Psoas muscle (tissue), 8 donors: ENCODE results near the gene ZNF331. TPM values are rescaled to one million over a fixed set of nuclear protein-coding genes. Genes with fewer than 3 reads are reported as not detected.
"Not testable (repeated sequence)": the region's sequence is repeated elsewhere in the genome, so short reads cannot be mapped to it uniquely, and the experiment has no call there.

ENCODE experiments used
- ATAC-seq, 4 donors: fragments of 200-7000 bp; cut with Tn5 transposase; one replicate each; pipeline ENCODE4 v1.9.1; 2020; ENCODE audit warnings: moderate library complexity in 3 of 4, mild to moderate bottlenecking in 2 of 4
- DNase-seq, 2 donors: peaks; one replicate each; pipeline ENCODE4 v3.0.0-alpha.2; 2020
- H3K27ac ChIP-seq: fragments of 200-600 bp; one replicate; pipeline ENCODE4 v1.8.0; 2022
- H3K27me3 ChIP-seq, 3 donors: fragments of 200-600 bp in 1 of 3; one replicate each; pipeline versions ENCODE4 v1.6.1 to v1.8.0; 2013 to 2022; ENCODE audit warnings: low read length in 2 of 3, mild to moderate bottlenecking in 2 of 3, moderate library complexity in 1 of 3; ENCODE audit not compliant: insufficient read depth in 3 of 3
- H3K36me3 ChIP-seq, 2 donors: fragments of 200-600 bp in 1 of 2; one replicate each; pipeline versions ENCODE4 v1.6.1 to v1.8.0; 2013 to 2022; ENCODE audit warnings: low read depth in 1 of 2, mild to moderate bottlenecking in 1 of 2, moderate library complexity in 1 of 2; ENCODE audit not compliant: insufficient read depth in 1 of 2
- H3K4me1 ChIP-seq: fragments of 200-600 bp; one replicate; pipeline ENCODE4 v1.8.0; 2022
- H3K4me3 ChIP-seq: fragments of 200-600 bp; one replicate; pipeline ENCODE4 v1.8.0; 2022; ENCODE audit warnings: mild to moderate bottlenecking
- H3K9me3 ChIP-seq: fragments of 200-600 bp; one replicate; pipeline ENCODE4 v1.8.0; 2022
- WGBS, 3 donors: extraction: QIAGEN DNeasy Blood & Tissue Kit; methylation state at CpG; one replicate each; pipeline versions ENCODE4 v1.1.6 to v1.1.7; 2013; 5-methylcytosine and 5-hydroxymethylcytosine counted together
- intact Hi-C, 2 donors: fragments of 100-400 bp; cut with DNase I; formaldehyde crosslinking; loops; one replicate each; pipeline versions ENCODE4 v1.11.0 to v1.14.2; 2022
- polyA plus RNA-seq, 3 donors: library from polyadenylated mRNA; stranded (reverse); fragments of 200-250 nt; gene quantifications; one replicate each; pipeline ENCODE4 v1.2.3, GENCODE V29; 2013
- total RNA-seq, 4 donors: library from RNA; stranded (reverse); fragmentation: NEBNext Ultra II Directional in 2 of 4; extraction: Animal tissue kit (Norgen Biotek cat#: 25700) in 2 of 4; gene quantifications; one replicate each; pipeline versions ENCODE4 v1.2.1 to v1.2.4, GENCODE V29; 2021 to 2023
- TF ChIP-seq, protein P1 (sequence below): fragments of 200-600 bp; IDR thresholded peaks from one replicate; pipeline ENCODE4 v1.8.0; 2022; ENCODE audit warnings: antibody characterized with exemption
- donor health status: healthy with polysubstance abuse.
- donor health status: DM: no; HTN: no; CAD: no; lungs with moderate emphysema.
- donor health status: Bipolar disorder and iron deficiency.
- donor health status: healthy.
- donor health status: DM: yes; HTN: yes; CAD: no.
- donor health status: DM: no; HTN: no; CAD: no.
- donor health status: DM: no; HTN: no; CAD: no.
- donor health status: DM: yes; HTN: yes; CAD: no.

Gene ZNF331
- total and polyA plus RNA-seq, 7 donors, result 3.8 to 29.0 (median 8.7) TPM

DNA sequence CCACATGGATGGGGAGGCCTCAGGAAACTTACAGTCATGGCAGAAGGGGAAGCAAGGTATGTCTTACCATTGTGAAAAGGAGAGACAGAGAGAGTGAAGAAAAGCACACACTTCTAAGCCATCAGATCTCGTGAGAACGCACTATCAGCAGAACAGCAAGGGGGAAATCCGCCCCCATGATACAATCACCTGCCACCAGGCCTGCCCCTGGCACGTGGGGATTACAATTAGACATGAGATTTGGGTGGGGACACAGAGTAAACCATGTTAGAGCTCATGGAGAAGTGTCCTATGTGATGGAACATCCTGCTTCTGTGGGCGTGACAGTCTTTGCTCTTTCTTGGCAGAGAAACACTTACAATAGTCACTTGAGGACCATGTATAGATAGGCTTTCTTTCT is 28.1 kb upstream of the ZNF331 start:
- Histone ChIP-seq H3K4me3 (no peak overlapping the region), H3K27ac (no peak overlapping the region), H3K4me1 (no peaks in the 10 kb centered on the region), H3K9me3 (no peaks in the 10 kb centered on the region), H3K27me3 (peaks cover 0 to 4% (median 2%) of the 10 kb centered on the region in 3 donors), H3K36me3 (no peaks in the 10 kb centered on the region)
- no peak for DNase-seq
- 60 to 70% (median 69%) methylated on average over 5 of the region's 5 CpGs for WGBS, 3 donors
- TF ChIP-seq, protein P1, sequence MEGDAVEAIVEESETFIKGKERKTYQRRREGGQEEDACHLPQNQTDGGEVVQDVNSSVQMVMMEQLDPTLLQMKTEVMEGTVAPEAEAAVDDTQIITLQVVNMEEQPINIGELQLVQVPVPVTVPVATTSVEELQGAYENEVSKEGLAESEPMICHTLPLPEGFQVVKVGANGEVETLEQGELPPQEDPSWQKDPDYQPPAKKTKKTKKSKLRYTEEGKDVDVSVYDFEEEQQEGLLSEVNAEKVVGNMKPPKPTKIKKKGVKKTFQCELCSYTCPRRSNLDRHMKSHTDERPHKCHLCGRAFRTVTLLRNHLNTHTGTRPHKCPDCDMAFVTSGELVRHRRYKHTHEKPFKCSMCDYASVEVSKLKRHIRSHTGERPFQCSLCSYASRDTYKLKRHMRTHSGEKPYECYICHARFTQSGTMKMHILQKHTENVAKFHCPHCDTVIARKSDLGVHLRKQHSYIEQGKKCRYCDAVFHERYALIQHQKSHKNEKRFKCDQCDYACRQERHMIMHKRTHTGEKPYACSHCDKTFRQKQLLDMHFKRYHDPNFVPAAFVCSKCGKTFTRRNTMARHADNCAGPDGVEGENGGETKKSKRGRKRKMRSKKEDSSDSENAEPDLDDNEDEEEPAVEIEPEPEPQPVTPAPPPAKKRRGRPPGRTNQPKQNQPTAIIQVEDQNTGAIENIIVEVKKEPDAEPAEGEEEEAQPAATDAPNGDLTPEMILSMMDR, result no peak
- intact Hi-C loops, result no loop called here
- ATAC-seq, result no peak

DNA sequence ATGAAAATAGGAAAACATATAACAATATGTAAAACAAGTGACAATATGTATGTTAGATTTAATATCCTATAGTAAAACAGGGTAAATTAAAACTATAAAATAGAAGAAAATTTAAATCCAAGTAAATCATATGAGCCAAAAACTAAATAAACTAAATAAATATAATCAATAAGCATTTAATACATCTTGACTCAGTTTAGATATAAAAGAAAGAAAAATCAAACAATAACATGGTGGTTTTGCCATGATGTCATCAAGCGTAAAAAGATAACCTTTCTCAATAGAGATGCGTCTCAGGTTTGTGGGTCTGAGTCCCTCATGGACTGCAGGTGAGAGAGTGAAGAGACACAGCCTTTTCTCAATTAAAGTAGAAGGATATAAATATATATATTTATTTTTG is 26.6 kb upstream of the ZNF331 start:
- TF ChIP-seq, protein P1, result no peak
- H3K4me1 ChIP-seq, result no peaks in the 10 kb centered on the region
- DNase-seq (no peak), ATAC-seq (no peak)
- 96 to 99% (median 99%) methylated on average over 2 of the region's 2 CpGs for WGBS, 3 donors
- H3K4me3 ChIP-seq, result no peak overlapping the region
- no peaks in the 10 kb centered on the region for H3K36me3 ChIP-seq
- no peaks in the 10 kb centered on the region for H3K9me3 ChIP-seq
- intact Hi-C loops, result no loop called here
- H3K27me3 ChIP-seq, result peaks cover 0 to 4% (median 2%) of the 10 kb centered on the region in 3 donors
- H3K27ac ChIP-seq, result no peak overlapping the region

DNA sequence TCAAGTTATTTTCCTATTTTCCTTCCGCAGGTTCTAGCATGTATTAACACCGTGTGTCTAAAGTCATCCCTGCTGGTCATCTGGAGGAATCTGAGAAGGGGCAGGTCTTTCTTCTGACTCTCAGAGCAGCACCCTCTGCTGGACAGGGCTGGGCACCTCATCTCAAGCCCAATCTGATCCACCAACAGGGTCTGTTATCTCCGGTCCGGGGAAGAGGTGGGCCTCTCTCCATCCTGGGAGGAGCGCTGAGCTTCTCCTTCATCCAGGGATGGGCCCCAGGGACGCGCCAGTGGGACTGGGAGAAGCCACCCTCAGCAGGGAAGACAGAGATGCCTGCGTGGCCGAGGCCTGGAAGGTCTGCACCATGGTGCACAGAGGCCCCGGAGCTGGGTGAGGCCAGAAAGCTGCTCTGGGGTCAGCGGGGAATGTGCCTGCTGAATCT is 26.0 kb upstream of the ZNF331 start:
- Histone ChIP-seq H3K4me1 (no peaks in the 10 kb centered on the region), H3K4me3 (no peak overlapping the region), H3K27ac (no peak overlapping the region), H3K27me3 (peaks cover 0 to 4% (median 2%) of the 10 kb centered on the region in 3 donors), H3K9me3 (no peaks in the 10 kb centered on the region), H3K36me3 (no peaks in the 10 kb centered on the region)
- ATAC-seq, result peak in 2 of 4 donors; percentile 56 to 62
- intact Hi-C loops, result no loop called here
- WGBS, 3 donors, result 35 to 41% (median 38%) methylated on average over 10 to 11 of the region's 11 CpGs
- TF ChIP-seq, protein P1, result peak; percentile 49
- peak; percentile 45 to 63 for DNase-seq

DNA sequence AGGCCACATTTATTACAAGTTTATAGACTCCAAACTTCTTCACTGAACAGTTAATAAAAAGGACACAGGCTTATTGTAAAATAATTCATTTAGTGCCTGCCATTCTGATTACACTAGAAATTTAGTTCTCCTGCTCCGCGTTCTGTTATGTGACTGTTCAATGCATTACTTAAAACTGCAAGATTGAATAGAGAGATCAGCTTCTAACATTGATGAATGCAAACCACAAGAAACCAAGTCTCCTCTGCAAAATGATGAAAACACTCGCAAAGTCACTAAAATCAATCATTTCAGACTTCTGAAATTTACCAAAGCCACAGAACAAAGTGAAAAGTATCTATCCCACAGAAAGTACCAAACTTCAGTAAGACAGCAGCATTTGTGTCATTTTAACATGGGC is 22.9 kb upstream of the ZNF331 start:
- not testable (repeated sequence) for H3K4me1 ChIP-seq, H3K27ac ChIP-seq, ATAC-seq, H3K27me3 ChIP-seq, H3K4me3 ChIP-seq, H3K36me3 ChIP-seq, DNase-seq
- peaks cover 12% of the 10 kb centered on the region for H3K9me3 ChIP-seq
- whole genome bisulfite sequencing, 3 donors, result 95 to 98% (median 98%) methylated on average over 3 of the region's 3 CpGs
- intact Hi-C loops, result loop anchor here in 1 of 2 donors (5.0 kb wide), 1 partner anchor 83 kb away; the partner anchor contains the start of gene ZNF761

DNA sequence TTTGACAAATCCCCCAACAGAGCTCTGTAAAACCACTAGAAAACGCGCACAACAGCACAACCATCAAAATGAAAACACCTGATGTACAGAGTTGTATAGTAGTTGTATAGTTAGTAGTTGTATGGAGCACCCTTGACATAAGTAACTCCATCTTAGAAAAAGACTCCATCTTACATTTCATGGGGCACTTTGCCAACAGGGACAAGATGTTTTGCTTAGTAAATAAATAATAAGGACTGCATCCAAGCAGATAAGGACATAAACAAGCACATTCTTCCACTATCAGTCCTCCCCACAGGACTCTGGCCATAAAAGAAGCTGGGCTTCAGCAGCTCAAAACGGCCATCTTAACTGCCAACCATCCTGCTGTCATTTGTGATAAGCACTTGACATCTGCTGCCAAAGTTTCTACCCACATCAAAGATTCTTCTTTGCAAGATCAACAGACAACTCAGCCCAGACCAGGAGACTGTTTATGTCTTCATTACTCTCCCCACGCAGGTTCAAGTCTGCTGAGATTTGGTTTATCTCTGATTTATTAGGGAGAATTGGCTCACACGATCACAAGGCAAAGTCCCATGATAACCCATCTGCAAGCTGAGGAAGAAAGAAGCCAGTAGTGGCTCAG is 20.7 kb upstream of the ZNF331 start:
- TF ChIP-seq, protein P1, result no peak
- H3K27ac ChIP-seq, result no peak overlapping the region
- ATAC-seq, result no peak
- peaks cover 16% of the 10 kb centered on the region for H3K9me3 ChIP-seq
- intact Hi-C loops, result loop anchor here in 1 of 2 donors (5.0 kb wide), 1 partner anchor 85 kb away; the partner anchor contains the start of gene ZNF761
- H3K27me3 ChIP-seq, result no peaks in the 10 kb centered on the region
- DNase-seq, result no peak
- H3K36me3 ChIP-seq, result no peaks in the 10 kb centered on the region
- no peak overlapping the region for H3K4me3 ChIP-seq
- 67 to 76% (median 70%) methylated on average over 5 of the region's 5 CpGs for WGBS, 3 donors
- peaks cover 5% of the 10 kb centered on the region for H3K4me1 ChIP-seq
